HG03354 (cell line): Measurements from ENCODE around the gene PDIA2.

Source experiments
- ATAC-seq: cut with Tn5 transposase; IDR thresholded peaks from one replicate; pipeline ENCODE4 v1.9.1; 2021; ENCODE audit warnings: mild to moderate bottlenecking; ENCODE audit not compliant: unreplicated experiment, poor library complexity, severe bottlenecking

Gene PDIA2

GRCh38 chr16:278863-279366 is 4.0 kb upstream of the PDIA2 start:
- ATAC-seq = no peak

GRCh38 chr16:279531-279930 is 3.4 kb upstream of the PDIA2 start:
- ATAC-seq = no peak

- no peak for ATAC-seq
Measured at GRCh38 chr16:280005-280460, 2.9 kb upstream of the PDIA2 start.

- ATAC-seq = no peak
Measured at GRCh38 chr16:280552-280951, 2.4 kb upstream of the PDIA2 start, which contains the start of gene ARHGDIG. Gene ARHGDIG (plus strand): TSS chr16:280591. CDS start chr16:280681, 90 bp downstream.

- ATAC-seq = no peak
Measured at GRCh38 chr16:280991-281659, 1.8 kb upstream of the PDIA2 start.

GRCh38 chr16:281660-282255 is 1.2 kb upstream of the PDIA2 start:
- ATAC-seq = no peak

- no peak for ATAC-seq
Measured at GRCh38 chr16:282491-282890, 473 bp upstream of the PDIA2 start.

- ATAC-seq = no peak
Measured at GRCh38 chr16:284204-285120, 1.5 kb downstream of the PDIA2 start.

GRCh38 chr16:285146-286055 is 2.4 kb downstream of the PDIA2 start:
- no peak for ATAC-seq

GRCh38 chr16:286491-287297 is 3.7 kb downstream of the PDIA2 start:
- ATAC-seq = no peak

- no peak for ATAC-seq
Measured at GRCh38 chr16:287298-287811, 4.4 kb downstream of the PDIA2 start.

- ATAC-seq = no peak
Measured at GRCh38 chr16:287981-288920, 5.3 kb downstream of the PDIA2 start.

- ATAC-seq = no peak
Measured at GRCh38 chr16:289395-289997, 6.5 kb downstream of the PDIA2 start.

GRCh38 chr16:290015-290680 is 7.2 kb downstream of the PDIA2 start:
- ATAC-seq = no peak

- ATAC-seq = no peak
Measured at GRCh38 chr16:290681-291405, 7.9 kb downstream of the PDIA2 start.

- ATAC-seq = no peak
Measured at GRCh38 chr16:291539-291938, 8.6 kb downstream of the PDIA2 start.
